Parathyroid adenoma (tissue), 2 donors: ENCODE results near the gene TMEM25.
"Not testable (repeated sequence)": the region's sequence is repeated elsewhere in the genome, so short reads cannot be mapped to it uniquely, and the experiment has no call there.

Experiments
- H2AFZ ChIP-seq: fragments of 300-600 bp; sonication (generic); one replicate; pipeline ENCODE4 v1.7.0; 2017; ENCODE audit warnings: antibody characterized with exemption, mild to moderate bottlenecking
- H3K27ac ChIP-seq: fragments of 300-600 bp; sonication (generic); one replicate; pipeline ENCODE4 v1.7.0; 2017
- H3K27me3 ChIP-seq: fragments of 300-600 bp; sonication (generic); one replicate; pipeline ENCODE4 v1.7.0; 2017; ENCODE audit warnings: low read length; ENCODE audit not compliant: control insufficient read depth, insufficient read depth
- H3K36me3 ChIP-seq: fragments of 300-600 bp; sonication (generic); one replicate; pipeline ENCODE4 v1.7.0; 2017; ENCODE audit warnings: low read length; ENCODE audit not compliant: control insufficient read depth, insufficient read depth
- H3K4me1 ChIP-seq: fragments of 300-600 bp; sonication (generic); one replicate; pipeline ENCODE4 v1.7.0; 2017; ENCODE audit warnings: control low read depth
- H3K4me2 ChIP-seq: fragments of 300-600 bp; sonication (generic); one replicate; pipeline ENCODE4 v1.7.0; 2017; ENCODE audit warnings: low read length
- H3K4me3 ChIP-seq: fragments of 300-600 bp; sonication (generic); one replicate; pipeline ENCODE4 v1.7.0; 2017; ENCODE audit warnings: low read depth, low read length
- H3K79me2 ChIP-seq: fragments of 300-600 bp; sonication (generic); one replicate; pipeline ENCODE4 v1.7.0; 2017; ENCODE audit warnings: control low read depth
- H3K9ac ChIP-seq: fragments of 300-600 bp; sonication (generic); one replicate; pipeline ENCODE4 v1.7.0; 2017; ENCODE audit warnings: mild to moderate bottlenecking
- H3K9me3 ChIP-seq: fragments of 300-600 bp; sonication (generic); one replicate; pipeline ENCODE4 v1.7.0; 2017; ENCODE audit warnings: low read length; ENCODE audit not compliant: control insufficient read depth
- TF ChIP-seq, protein P1 (sequence below): fragments of 300-600 bp; sonication (generic); IDR thresholded peaks from one replicate; pipeline ENCODE4 v1.7.0; 2017; ENCODE audit warnings: antibody characterized with exemption, mild to moderate bottlenecking
- donor health status: primary hyperparathyroidism.

TMEM25 gene

DNA sequence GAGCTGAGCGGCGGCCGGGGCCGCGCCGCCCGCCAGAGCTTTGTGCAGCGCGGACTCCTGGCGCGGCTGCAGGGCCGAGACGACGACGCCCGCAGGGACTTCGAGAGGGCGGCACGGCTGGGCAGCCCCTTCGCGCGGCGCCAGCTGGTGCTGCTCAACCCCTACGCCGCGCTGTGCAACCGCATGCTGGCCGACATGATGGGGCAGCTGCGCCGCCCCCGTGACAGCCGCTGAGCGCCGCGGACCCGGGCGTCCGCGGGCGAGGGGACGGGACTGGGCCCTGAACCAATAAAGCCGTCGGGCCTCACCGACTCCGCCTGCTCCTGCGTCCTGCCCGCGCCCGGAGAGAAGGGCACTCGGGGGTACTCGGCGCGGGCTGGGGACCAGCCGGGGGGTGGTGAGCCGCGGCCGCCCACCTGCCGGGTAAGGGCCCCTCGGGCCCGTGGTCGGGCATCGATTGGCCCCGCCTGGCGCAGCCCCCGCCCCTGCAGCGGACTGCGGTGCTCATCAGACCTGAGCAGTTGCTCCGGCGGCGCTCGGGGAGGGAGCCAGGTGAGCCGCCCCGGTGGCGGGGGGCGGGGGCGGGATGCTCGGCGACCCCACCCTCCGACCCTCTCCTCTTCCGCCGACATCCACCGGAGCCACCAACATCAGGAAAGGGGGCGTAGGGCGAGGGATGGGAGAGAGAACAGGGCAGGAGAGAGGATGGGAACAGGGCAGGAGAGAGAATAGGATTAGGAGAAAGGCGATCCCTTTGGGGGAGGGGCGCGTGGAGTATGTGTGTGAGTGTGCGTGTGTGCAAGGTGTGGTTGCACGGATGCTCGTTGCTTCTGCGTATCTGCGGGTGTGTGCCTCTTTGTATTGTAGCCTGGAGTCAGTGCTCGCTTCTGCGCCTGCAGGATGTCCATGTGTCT is at the start of gene TMEM25:
TMEM25 (plus strand) TSS at position 510 of the 914 bp plus-strand sequence. CDS start 610 bp downstream, outside the sequence.
- TF ChIP-seq, protein P1, sequence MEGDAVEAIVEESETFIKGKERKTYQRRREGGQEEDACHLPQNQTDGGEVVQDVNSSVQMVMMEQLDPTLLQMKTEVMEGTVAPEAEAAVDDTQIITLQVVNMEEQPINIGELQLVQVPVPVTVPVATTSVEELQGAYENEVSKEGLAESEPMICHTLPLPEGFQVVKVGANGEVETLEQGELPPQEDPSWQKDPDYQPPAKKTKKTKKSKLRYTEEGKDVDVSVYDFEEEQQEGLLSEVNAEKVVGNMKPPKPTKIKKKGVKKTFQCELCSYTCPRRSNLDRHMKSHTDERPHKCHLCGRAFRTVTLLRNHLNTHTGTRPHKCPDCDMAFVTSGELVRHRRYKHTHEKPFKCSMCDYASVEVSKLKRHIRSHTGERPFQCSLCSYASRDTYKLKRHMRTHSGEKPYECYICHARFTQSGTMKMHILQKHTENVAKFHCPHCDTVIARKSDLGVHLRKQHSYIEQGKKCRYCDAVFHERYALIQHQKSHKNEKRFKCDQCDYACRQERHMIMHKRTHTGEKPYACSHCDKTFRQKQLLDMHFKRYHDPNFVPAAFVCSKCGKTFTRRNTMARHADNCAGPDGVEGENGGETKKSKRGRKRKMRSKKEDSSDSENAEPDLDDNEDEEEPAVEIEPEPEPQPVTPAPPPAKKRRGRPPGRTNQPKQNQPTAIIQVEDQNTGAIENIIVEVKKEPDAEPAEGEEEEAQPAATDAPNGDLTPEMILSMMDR = no peak
- H3K9ac ChIP-seq = no peak within 1 kb of the TSS
- H3K79me2 ChIP-seq = no peaks in the 10 kb centered on the region
- H2AFZ ChIP-seq = peak within 1 kb of the TSS; percentile 81
- peak within 1 kb of the TSS; percentile 65 for H3K4me3 ChIP-seq
- no peaks in the 10 kb centered on the region for H3K36me3 ChIP-seq
- no peaks in the 10 kb centered on the region for H3K27me3 ChIP-seq
- H3K9me3 ChIP-seq = no peaks in the 10 kb centered on the region
- peak within 1 kb of the TSS; percentile 63 for H3K27ac ChIP-seq
- H3K4me1 ChIP-seq = peaks cover 9% of the 10 kb centered on the region
- peak within 1 kb of the TSS; percentile 66 for H3K4me2 ChIP-seq

- not testable (repeated sequence) for H3K4me3 ChIP-seq, H3K79me2 ChIP-seq, H3K9ac ChIP-seq, H3K27ac ChIP-seq, H3K27me3 ChIP-seq, H3K36me3 ChIP-seq, H3K4me1 ChIP-seq, H3K4me2 ChIP-seq, H2AFZ ChIP-seq, H3K9me3 ChIP-seq
These were observed 49.8 kb upstream of the TMEM25 start for GRCh38 chr11:118481238-118481637.

GRCh38 chr11:118484405-118484804 is 46.6 kb upstream of the TMEM25 start:
- no peaks in the 10 kb centered on the region for H3K27me3 ChIP-seq
- no peak overlapping the region for H3K4me2 ChIP-seq
- H3K9me3 ChIP-seq = no peaks in the 10 kb centered on the region
- no peak overlapping the region for H3K27ac ChIP-seq
- TF ChIP-seq, protein P1 = no peak
- no peak overlapping the region for H3K9ac ChIP-seq
- no peak overlapping the region for H3K4me3 ChIP-seq
- H3K79me2 ChIP-seq = no peaks in the 10 kb centered on the region
- H3K36me3 ChIP-seq = no peaks in the 10 kb centered on the region
- H2AFZ ChIP-seq = no peak overlapping the region
- no peaks in the 10 kb centered on the region for H3K4me1 ChIP-seq

- Histone ChIP-seq H3K27me3 (no peaks in the 10 kb centered on the region), H3K36me3 (no peaks in the 10 kb centered on the region), H3K9ac (no peak overlapping the region), H3K4me2 (no peak overlapping the region), H3K4me3 (no peak overlapping the region), H3K4me1 (no peaks in the 10 kb centered on the region), H3K9me3 (no peaks in the 10 kb centered on the region), H3K79me2 (no peaks in the 10 kb centered on the region), H3K27ac (no peak overlapping the region), H2AFZ (no peak overlapping the region)
- TF ChIP-seq, protein P1 = no peak
These were observed 45.7 kb upstream of the TMEM25 start for GRCh38 chr11:118485273-118485672.

DNA sequence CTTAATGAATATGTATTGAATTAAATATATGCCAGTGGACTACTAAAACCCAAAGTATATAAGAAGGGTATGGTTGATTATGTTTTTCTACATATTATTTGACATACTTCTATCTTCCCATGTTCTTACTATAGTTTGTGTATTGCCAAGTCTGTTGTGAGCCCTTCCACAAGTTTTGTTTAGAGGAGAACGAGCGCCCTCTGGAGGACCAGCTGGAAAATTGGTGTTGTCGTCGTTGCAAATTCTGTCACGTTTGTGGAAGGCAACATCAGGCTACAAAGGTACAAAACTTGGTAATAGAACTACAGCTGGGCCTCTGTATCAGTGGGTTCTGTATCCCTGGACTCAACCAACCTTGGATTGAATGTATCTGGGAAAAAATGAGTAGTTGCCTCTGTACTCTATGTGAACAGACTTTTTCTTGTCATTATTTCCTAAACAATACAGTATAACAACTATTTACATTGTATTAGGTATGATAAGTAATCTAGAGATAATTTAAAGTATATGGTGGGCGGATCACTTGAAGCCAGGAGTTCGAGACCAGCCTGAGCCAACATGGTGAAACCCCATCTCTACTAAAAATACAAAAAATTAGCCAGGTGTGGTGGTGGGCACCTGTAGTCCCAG is 42.4 kb upstream of the TMEM25 start:
- H3K9me3 ChIP-seq = no peaks in the 10 kb centered on the region
- TF ChIP-seq, protein P1 = peak; percentile 72
- no peaks in the 10 kb centered on the region for H3K27me3 ChIP-seq
- H3K4me2 ChIP-seq = no peak overlapping the region
- no peak overlapping the region for H2AFZ ChIP-seq
- no peak overlapping the region for H3K27ac ChIP-seq
- no peaks in the 10 kb centered on the region for H3K79me2 ChIP-seq
- no peak overlapping the region for H3K9ac ChIP-seq
- H3K36me3 ChIP-seq = no peaks in the 10 kb centered on the region
- no peaks in the 10 kb centered on the region for H3K4me1 ChIP-seq
- no peak overlapping the region for H3K4me3 ChIP-seq
